ENCODE data around the gene IGFN1. TPM values are rescaled to one million over a fixed set of nuclear protein-coding genes. Genes with fewer than 3 reads are reported as not detected.

IGFN1 gene
- total RNA-seq: not detected

DNA sequence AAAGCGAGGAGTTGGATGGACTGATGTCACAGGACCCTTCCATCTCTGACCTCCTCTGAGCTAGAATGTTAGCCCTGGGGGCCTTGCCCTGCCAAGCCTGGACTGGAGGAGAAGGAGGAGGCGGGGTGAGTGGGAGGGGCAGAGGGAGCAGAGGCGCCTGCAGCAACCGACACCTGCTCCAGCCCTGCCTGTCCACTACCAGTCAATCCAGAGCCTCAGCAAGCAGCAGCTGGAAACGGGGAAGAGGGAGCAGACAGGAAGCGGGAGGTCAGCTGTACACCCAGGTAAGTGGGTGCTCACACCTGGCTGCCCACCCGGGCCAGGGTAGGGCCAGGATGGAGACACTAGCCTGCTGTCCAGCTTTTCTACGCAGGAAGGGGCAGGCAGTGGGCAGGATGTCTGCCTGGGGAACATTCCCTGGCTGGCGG is at the start of gene IGFN1:
Gene IGFN1 (plus strand): TSS at position 201 of the 428 bp plus-strand sequence. CDS start 2,470 bp downstream, outside the sequence.
- Mint-ChIP-seq H3K4me1 (peaks cover 2% of the 10 kb centered on the region), H3K27ac (no peak within 1 kb of the TSS), H3K27me3 (peaks cover 10% of the 10 kb centered on the region), H3K9me3 (no peaks in the 10 kb centered on the region), H3K36me3 (no peaks in the 10 kb centered on the region), H3K4me3 (no peak within 1 kb of the TSS)
- POLR2A ChIA-PET: no interaction called here
- DNase-seq (no peak), ATAC-seq (ENCODE audit: low read depth) (no peak)

DNA sequence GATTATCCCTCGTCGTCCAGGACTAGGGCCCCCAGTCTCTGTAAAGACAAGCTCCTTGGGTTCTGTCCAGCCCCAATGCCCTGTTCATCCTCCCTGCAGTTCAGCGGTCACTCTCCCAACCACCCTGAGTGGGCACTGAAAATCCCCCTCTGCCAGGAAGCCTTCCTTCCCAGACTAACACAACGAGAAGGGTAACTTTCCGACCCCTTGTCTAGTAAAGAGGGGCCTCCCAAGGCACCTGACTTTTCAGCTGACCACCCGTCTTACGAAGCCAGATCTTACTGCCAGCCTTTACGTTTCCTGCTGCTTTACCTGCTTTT is 49.7 kb upstream of the IGFN1 start:
- ATAC-seq (ENCODE audit: low read depth): no peak
- Mint-ChIP-seq H3K9me3 (no peaks in the 10 kb centered on the region), H3K27ac (no peak overlapping the region), H3K4me3 (no peak overlapping the region), H3K4me1 (no peaks in the 10 kb centered on the region), H3K36me3 (peaks cover 3% of the 10 kb centered on the region), H3K27me3 (no peaks in the 10 kb centered on the region)
- DNase-seq: no peak
- POLR2A ChIA-PET: no interaction called here

DNA sequence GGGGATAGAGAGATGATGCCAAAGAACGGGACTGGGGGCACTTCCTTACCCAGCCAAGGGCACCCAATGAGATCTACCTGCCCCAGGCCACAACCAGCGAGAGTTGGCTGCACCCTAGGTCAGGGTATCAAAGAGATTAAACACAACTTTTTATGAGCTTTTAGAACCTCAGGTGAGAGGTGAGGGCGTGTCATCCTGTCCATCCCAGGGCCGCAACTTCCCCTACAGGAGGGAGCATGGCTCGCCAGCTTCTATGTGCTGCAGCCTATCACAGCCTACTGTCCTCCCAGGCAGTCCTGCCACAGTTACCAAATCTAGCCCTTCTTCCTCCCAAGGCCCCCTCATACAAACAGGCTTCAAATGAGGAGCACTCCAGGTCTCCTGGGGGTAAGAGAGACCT is 49.2 kb upstream of the IGFN1 start:
- no peaks in the 10 kb centered on the region for H3K4me1 Mint-ChIP-seq
- no peaks in the 10 kb centered on the region for H3K9me3 Mint-ChIP-seq
- H3K4me3 Mint-ChIP-seq: no peak overlapping the region
- H3K36me3 Mint-ChIP-seq: peaks cover 6% of the 10 kb centered on the region
- POLR2A ChIA-PET: no interaction called here
- no peak for DNase-seq
- H3K27me3 Mint-ChIP-seq: no peaks in the 10 kb centered on the region
- no peak for ATAC-seq (ENCODE audit: low read depth)
- no peak overlapping the region for H3K27ac Mint-ChIP-seq

DNA sequence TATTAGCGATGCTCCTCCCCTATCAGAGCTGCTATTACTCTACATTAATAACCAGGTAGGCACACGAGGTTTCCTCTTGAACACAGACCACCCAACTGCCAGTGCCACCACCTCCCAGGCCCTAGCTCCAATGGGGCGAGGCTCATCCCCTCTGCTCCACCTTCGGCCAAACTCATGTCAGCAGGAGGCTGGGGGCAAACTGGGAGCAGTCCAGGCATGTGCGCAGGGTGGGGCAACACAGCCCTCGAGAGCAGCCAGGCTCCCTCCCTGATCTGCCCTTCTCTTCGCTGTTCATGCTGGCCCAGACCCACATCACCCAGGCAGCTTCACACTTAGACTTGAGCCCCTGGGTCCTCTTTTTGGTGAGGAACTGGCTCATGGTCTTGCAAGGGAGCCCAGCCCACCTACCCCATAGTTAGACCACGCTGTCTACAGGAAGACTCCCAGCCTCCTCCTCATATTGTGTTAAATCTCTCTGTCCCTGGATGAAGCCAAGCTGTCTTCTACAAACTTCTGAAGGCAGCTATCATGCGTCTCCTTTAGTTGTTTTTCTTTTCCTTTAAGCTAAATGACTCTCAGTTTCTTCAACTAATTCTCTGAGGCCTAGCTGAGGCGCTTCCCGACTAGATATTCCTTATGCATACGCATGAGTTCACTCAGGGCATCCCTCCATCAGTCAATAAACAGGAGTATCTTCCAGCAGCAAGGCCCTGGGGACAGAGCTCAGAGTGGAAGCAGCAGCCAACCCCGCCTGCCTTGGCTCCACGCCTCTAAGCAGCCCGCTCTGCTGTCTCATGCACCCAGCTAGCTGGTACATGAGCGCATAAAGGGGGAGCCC is 48.4 kb upstream of the IGFN1 start:
- ATAC-seq (ENCODE audit: low read depth): no peak
- Mint-ChIP-seq H3K27ac (no peak overlapping the region), H3K4me1 (no peaks in the 10 kb centered on the region), H3K27me3 (no peaks in the 10 kb centered on the region), H3K36me3 (peaks cover 6% of the 10 kb centered on the region), H3K9me3 (no peaks in the 10 kb centered on the region), H3K4me3 (no peak overlapping the region)
- POLR2A ChIA-PET: interaction anchor here (1.9 kb wide), 1 partner anchor 12 kb away, joined by 5 read pairs; the partner anchor contains the start of gene TMEM9
- DNase-seq: no peak

DNA sequence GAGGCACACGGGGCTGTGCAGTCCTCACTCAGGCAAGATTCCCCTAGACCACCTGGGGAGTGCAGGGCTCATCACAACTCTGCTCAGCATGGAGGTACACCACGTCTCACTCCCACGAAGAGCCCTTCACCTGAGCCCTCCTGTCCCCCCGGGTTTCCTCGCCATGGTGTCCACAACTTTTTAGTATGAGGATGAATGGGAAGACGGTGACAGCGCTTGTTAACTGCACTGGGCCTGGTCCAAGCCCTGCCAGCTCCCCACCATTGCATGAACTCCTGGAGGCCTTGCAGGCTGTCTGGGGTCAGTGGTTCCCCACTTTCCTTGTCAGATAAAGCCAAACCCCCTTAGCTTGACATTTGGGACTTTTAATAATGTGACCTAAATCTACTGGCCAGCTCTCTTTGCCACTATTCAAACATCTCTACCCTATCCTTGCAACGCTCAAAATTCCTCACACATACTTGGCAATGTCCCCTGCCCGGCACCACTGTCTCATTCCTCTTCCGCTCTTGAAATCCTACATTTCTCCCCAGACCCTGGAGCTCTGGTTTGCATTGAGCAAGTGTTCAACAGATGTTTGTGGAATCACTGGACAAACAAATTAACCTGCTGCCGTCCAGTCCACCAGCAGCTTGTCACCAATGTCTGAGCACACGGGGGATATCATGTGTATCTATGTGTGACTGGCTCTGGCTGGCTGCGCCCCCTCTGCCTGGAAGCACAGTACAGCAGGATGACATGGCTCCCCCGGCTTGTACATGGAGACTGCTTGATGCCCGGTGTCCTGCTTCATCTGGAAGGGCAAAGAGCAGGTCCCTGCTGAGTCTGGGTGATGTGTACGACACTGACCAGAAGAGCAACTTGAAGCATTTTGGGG is 47.5 kb upstream of the IGFN1 start:
- Mint-ChIP-seq H3K36me3 (peaks cover 6% of the 10 kb centered on the region), H3K4me1 (no peaks in the 10 kb centered on the region), H3K9me3 (no peaks in the 10 kb centered on the region), H3K27ac (no peak overlapping the region), H3K27me3 (no peaks in the 10 kb centered on the region), H3K4me3 (no peak overlapping the region)
- ATAC-seq (ENCODE audit: low read depth) (no peak), DNase-seq (no peak)
- POLR2A ChIA-PET: interaction anchor here (1.9 kb wide), 1 partner anchor 11 kb away, joined by 5 read pairs; the partner anchor contains the start of gene TMEM9

DNA sequence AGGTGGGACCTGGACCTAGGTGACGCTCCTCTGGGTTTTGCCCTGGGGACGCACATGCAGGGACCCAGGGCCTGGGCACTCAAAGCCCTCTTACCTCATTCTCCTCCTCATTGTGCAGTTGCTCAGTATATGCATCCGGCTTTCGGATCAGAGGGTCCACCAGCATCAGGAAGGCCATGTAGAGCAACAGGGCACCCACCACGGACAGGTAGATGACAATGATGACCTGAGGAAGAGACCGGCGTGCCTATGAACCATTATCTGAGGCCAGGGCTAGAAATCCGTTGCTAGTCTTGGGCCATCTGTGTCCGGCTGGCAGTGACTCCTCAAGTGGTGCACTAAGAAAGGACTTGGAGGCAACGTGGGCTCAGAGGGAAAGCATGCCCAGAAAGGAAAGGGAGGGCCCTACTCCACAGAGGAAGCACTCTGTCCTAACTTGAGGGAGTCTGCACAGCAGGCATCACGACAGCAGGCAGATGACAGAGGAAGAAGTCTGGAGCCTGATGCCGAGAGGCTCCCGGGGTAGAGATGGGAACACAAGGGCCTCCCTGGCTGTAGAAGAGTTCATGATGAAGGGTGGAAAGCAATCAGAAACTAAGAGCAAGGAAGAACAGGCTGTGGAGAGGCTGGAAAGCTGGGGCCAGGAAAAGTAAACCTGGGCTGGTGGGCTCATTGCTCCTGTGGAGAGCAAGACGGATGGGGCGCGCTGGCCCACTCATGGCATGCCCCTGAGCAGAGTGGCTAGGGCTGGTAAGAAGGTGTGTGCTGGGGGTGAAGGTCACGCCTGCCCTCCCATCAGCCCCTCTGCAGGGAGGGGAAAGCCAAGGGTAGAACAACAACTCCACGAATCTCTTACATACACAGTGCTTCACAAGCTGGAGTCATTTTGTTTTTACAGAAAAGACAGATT is 46.6 kb upstream of the IGFN1 start:
- no peak for ATAC-seq (ENCODE audit: low read depth)
- Mint-ChIP-seq H3K4me1 (no peaks in the 10 kb centered on the region), H3K36me3 (peaks cover 6% of the 10 kb centered on the region), H3K9me3 (no peaks in the 10 kb centered on the region), H3K4me3 (no peak overlapping the region), H3K27ac (no peak overlapping the region), H3K27me3 (no peaks in the 10 kb centered on the region)
- DNase-seq: no peak
- POLR2A ChIA-PET: interaction anchor here (1.9 kb wide), 1 partner anchor 10 kb away, joined by 5 read pairs; the partner anchor contains the start of gene TMEM9

DNA sequence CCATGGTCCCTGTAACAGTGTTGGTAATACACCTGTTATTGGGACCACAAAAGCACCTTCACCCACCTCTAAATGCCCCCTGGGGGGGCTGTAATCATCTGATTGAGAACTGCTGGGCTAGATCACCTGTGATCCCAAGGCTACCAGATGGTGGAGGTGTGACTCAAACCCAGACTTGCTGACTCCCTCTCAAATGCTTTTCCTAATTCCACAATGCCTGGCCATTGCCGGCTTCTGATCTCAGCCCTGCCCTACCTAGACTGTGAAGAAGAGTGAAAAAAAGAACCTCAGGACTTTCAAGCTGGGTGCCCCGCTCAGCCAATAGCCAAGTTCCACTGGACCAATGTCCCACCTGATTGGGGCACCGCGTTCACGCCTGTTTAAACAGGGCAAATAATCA is 45.9 kb upstream of the IGFN1 start:
- H3K27me3 Mint-ChIP-seq: no peaks in the 10 kb centered on the region
- no peaks in the 10 kb centered on the region for H3K9me3 Mint-ChIP-seq
- peaks cover 6% of the 10 kb centered on the region for H3K36me3 Mint-ChIP-seq
- H3K4me1 Mint-ChIP-seq: no peaks in the 10 kb centered on the region
- no peak for DNase-seq
- no peak overlapping the region for H3K4me3 Mint-ChIP-seq
- no peak for ATAC-seq (ENCODE audit: low read depth)
- H3K27ac Mint-ChIP-seq: no peak overlapping the region
- POLR2A ChIA-PET: no interaction called here

DNA sequence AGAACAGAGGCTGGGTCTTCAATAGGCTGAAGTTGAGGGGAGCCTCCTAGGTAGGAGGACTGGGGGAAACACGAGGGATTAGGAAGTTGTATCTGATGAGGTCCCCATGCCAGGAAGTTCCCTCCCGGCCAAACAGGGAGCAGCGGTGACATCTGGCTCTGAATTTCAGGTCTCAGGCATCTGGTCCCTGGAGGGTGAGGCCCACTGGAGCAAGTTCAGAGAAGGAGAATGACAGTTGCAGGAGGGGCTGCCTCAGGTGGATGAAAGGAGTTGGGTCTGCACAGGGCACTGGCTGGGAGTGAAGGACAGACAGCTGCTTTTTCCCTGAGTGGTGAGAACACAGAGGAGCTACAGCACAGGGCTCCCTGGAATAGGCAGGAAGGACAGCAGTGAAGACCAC is 45.5 kb upstream of the IGFN1 start:
- POLR2A ChIA-PET: no interaction called here
- Mint-ChIP-seq H3K27me3 (no peaks in the 10 kb centered on the region), H3K27ac (no peak overlapping the region), H3K9me3 (no peaks in the 10 kb centered on the region), H3K4me3 (no peak overlapping the region), H3K36me3 (peaks cover 6% of the 10 kb centered on the region), H3K4me1 (no peaks in the 10 kb centered on the region)
- no peak for DNase-seq
- ATAC-seq (ENCODE audit: low read depth): no peak

DNA sequence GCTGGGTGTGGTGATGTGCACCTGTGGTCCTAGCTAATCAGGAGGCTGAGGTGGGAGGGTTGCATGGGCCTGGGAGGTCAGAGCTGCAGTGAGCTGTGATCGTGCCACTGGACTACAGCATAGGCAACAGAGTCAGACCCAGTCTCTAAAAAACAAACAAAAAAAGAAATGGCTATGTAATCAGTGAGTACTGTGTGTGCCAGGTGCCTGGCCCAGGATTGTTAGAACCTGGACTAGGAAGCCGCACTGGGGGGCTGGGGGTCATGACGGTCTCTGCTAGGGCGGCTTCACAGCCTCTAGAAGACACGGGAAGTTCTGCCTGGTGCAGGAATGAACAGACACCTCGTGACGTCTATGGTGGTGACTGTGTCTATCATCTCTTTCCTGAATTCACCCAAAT is 44.8 kb upstream of the IGFN1 start:
- ATAC-seq (ENCODE audit: low read depth) (no peak), DNase-seq (no peak)
- H3K4me3 Mint-ChIP-seq: no peak overlapping the region
- no peaks in the 10 kb centered on the region for H3K4me1 Mint-ChIP-seq
- H3K9me3 Mint-ChIP-seq: no peaks in the 10 kb centered on the region
- POLR2A ChIA-PET: no interaction called here
- H3K27ac Mint-ChIP-seq: no peak overlapping the region
- peaks cover 7% of the 10 kb centered on the region for H3K36me3 Mint-ChIP-seq
- H3K27me3 Mint-ChIP-seq: no peaks in the 10 kb centered on the region

DNA sequence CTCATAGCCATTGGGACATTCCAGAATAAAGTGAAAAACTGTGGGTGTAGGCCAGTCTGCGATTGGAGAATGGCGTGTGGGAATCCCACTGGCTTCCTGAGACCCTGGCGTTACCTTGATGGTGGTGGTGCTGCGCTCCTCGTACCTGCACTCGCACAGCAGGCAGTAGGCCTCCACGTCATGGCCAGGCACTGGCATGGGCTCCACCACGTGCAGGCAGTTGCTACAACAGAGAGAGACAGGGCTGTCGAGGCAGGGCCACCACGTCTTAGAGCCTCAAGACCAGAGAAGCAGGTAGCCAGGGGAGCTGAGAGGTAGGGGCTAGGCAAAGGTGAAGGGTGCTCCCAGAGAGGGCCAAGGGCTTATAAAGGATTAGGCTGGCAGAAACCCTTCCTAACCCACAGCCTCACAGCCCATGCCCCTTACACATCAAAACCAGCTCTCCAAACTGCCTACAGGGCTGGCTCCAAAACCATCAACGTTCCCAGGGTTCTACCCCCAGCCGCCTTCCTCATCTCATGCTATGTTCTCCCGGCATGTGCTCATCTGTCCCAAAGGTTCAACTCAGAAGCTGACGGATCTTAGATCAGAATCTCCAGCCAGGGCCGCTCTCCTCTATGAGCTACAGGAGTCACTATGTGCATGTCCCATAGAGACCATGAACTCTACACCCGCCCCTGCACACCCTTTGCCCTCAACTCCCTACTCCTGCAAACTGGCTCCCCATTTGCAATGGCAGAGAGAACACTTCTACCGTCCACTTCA is 43.8 kb upstream of the IGFN1 start:
- H3K4me3 Mint-ChIP-seq: no peak overlapping the region
- H3K27me3 Mint-ChIP-seq: no peaks in the 10 kb centered on the region
- peaks cover 10% of the 10 kb centered on the region for H3K36me3 Mint-ChIP-seq
- no peaks in the 10 kb centered on the region for H3K9me3 Mint-ChIP-seq
- ATAC-seq (ENCODE audit: low read depth) (no peak), DNase-seq (no peak)
- H3K4me1 Mint-ChIP-seq: no peaks in the 10 kb centered on the region
- no peak overlapping the region for H3K27ac Mint-ChIP-seq
- POLR2A ChIA-PET: interaction anchor here (0.6 kb wide), 1 partner anchor 10 kb away, joined by 3 read pairs; no protein-coding TSS in a partner anchor

DNA sequence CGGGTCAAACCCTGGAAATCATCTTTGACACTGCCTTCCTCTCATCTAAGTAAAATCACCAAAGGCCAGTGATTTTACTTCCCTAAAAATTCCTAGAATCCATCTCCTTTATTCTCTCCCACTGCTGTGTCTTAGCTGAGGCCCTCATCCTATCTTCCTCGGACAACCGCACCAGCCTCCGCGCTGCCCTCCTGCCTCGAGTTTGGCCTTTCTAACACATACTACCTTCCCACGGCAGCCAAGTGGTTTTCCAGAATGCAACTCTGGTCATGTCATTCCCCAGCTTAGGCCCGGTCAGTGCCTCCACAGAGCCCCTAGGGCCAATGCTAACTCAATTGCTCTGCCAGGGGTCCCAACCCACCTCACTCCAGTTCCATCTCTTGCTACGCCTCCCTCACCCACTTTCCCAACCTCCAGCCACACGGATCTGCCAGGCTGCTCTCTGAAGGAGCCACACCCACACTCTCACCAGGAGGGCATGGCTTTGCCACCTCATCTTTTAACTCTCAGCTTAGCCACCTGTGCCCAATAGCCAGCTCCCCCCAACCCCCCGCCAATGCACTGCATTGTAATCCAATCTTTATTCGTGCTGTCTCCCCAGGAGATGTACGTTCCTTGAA is 43.1 kb upstream of the IGFN1 start:
- Mint-ChIP-seq H3K9me3 (no peaks in the 10 kb centered on the region), H3K36me3 (peaks cover 10% of the 10 kb centered on the region), H3K27ac (no peak overlapping the region), H3K27me3 (no peaks in the 10 kb centered on the region), H3K4me3 (no peak overlapping the region), H3K4me1 (peaks cover under 1% of the 10 kb centered on the region)
- ATAC-seq (ENCODE audit: low read depth): no peak
- POLR2A ChIA-PET: interaction anchor here (0.6 kb wide), 1 partner anchor 11 kb away, joined by 3 read pairs; no protein-coding TSS in a partner anchor
- no peak for DNase-seq

DNA sequence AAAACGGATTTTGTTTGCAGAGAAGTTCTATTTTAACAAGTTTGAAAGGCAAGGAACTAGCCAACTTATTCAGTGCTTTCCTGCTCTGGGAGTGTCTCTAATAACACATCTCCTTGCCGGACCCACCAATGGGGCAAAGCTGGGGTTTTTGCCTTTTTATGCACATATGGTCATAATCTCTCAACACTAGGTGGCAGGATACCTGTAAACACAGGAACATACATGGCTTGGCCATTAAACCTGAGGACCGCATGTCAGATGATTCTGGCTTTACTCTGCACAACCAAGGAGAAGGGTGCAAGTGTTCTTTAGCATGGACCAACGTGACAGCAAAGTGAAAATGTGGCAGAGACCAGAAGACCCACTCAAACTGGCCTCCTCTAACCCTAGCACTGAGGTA is 41.2 kb upstream of the IGFN1 start:
- Mint-ChIP-seq H3K9me3 (no peaks in the 10 kb centered on the region), H3K27ac (no peak overlapping the region), H3K36me3 (peaks cover 6% of the 10 kb centered on the region), H3K4me3 (no peak overlapping the region), H3K4me1 (peaks cover 7% of the 10 kb centered on the region), H3K27me3 (no peaks in the 10 kb centered on the region)
- POLR2A ChIA-PET: no interaction called here
- DNase-seq: no peak
- ATAC-seq (ENCODE audit: low read depth): no peak
